SK-N-SH (cell line): Measurements from ENCODE around the gene UBE2L6. TPM values are rescaled to one million over a fixed set of nuclear protein-coding genes. Genes with fewer than 3 reads are reported as not detected.
"Not testable (repeated sequence)": the region's sequence is repeated elsewhere in the genome, so short reads cannot be mapped to it uniquely, and the experiment has no call there.

ENCODE experiments used
- CTCF ChIA-PET: fragments of 300-600, 350-600 bp; formaldehyde crosslinking; extraction: SDS; loops from one replicate; lab custom pipeline; 2021; lab: Yijun Ruan, JAX
- POLR2A ChIA-PET: fragments of 350-600 bp; sonication (Branson Sonifier 250); formaldehyde crosslinking; extraction: SDS; loops from one replicate; lab custom pipeline; 2020; ENCODE audit warnings: antibody characterized with exemption, inconsistent platforms; lab: Yijun Ruan, JAX
- DNase-seq: peaks from one replicate; pipeline ENCODE4 v3.0.0; 2012
- H2AFZ ChIP-seq: fragments of 200-600 bp; sonication (generic); 2 replicates; pipeline ENCODE4 v1.8.1; 2016; ENCODE audit warnings: antibody characterized with exemption, mild to moderate bottlenecking, low read depth
- H3F3A ChIP-seq: fragments of 200-600 bp; sonication (generic); replicated peaks from 2 replicates; pipeline ENCODE3; 2016; ENCODE audit warnings: antibody characterized with exemption, mild to moderate bottlenecking; ENCODE audit not compliant: insufficient read depth
- H3K27ac ChIP-seq, 2 experiments: fragments of 200-500 bp in 1 of 2; fragments of 200-600 bp in 1 of 2; sonication (Bioruptor generic) in 1 of 2; sonication (generic), shearing (Covaris generic) in 1 of 2; 2 replicates each; pipeline versions ENCODE4 v1.5.1 to v1.6.1; 2014 to 2016; ENCODE audit warnings: low read depth in 2 of 2, inconsistent platforms in 1 of 2, low read length in 1 of 2, mild to moderate bottlenecking in 1 of 2, mixed read lengths in 1 of 2
- H3K27me3 ChIP-seq: fragments of 200-600 bp; sonication (generic), shearing (Covaris generic); 2 replicates; pipeline ENCODE4 v1.6.1; 2016; ENCODE audit warnings: mixed run types; ENCODE audit not compliant: insufficient read depth
- H3K36me3 ChIP-seq, 2 experiments: fragments of 200-500 bp in 1 of 2; fragments of 200-600 bp in 1 of 2; sonication (Bioruptor generic) in 1 of 2; sonication (generic) in 1 of 2; replicated peaks in 1 of 2; 2 replicates each; pipeline versions ENCODE3 to v1.5.1; 2014 to 2016; ENCODE audit warnings: low read length in 1 of 2, mild to moderate bottlenecking in 1 of 2; ENCODE audit not compliant: insufficient read depth in 2 of 2, control insufficient read depth in 1 of 2
- H3K4me1 ChIP-seq, 2 experiments: fragments of 200-500 bp in 1 of 2; fragments of 200-600 bp in 1 of 2; sonication (Bioruptor generic) in 1 of 2; sonication (generic), shearing (Covaris generic) in 1 of 2; 2 replicates each; pipeline versions ENCODE4 v1.5.1 to v1.6.1; 2014 to 2016; ENCODE audit warnings: low read depth in 1 of 2, low read length in 1 of 2, mixed run types in 1 of 2; ENCODE audit not compliant: insufficient read depth in 2 of 2, control insufficient read depth in 1 of 2
- H3K4me2 ChIP-seq: fragments of 200-600 bp; sonication (generic), shearing (Covaris generic); 2 replicates; pipeline ENCODE4 v1.6.1; 2017; ENCODE audit warnings: mixed run types
- H3K4me3 ChIP-seq, 2 experiments: fragments of 200-500 bp in 1 of 2; fragments of 200-600 bp in 1 of 2; sonication (Bioruptor generic) in 1 of 2; sonication (generic), shearing (Covaris generic) in 1 of 2; 2 replicates each; pipeline versions ENCODE4 v1.5.1 to v1.8.1; 2014 to 2016; ENCODE audit warnings: low read depth in 2 of 2, inconsistent platforms in 1 of 2, low read length in 1 of 2, mild to moderate bottlenecking in 1 of 2, mixed read lengths in 1 of 2, moderate library complexity in 1 of 2
- H3K79me2 ChIP-seq: fragments of 200-600 bp; sonication (generic); 2 replicates; pipeline ENCODE4 v1.8.1; 2017; ENCODE audit warnings: mild to moderate bottlenecking; ENCODE audit not compliant: insufficient read depth
- H3K9ac ChIP-seq: fragments of 200-600 bp; sonication (generic); 2 replicates; pipeline ENCODE4 v1.6.1; 2017; ENCODE audit warnings: mixed run types
- H3K9me2 ChIP-seq: fragments of 200-600 bp; sonication (generic); 2 replicates; pipeline ENCODE4 v1.6.1; 2017; ENCODE audit warnings: mixed run types
- H3K9me3 ChIP-seq: fragments of 200-600 bp; sonication (generic); 2 replicates; pipeline ENCODE4 v1.6.1; 2017; ENCODE audit warnings: mixed run types, mild to moderate bottlenecking, moderate library complexity
- H4K20me1 ChIP-seq: fragments of 200-600 bp; sonication (generic); 2 replicates; pipeline ENCODE4 v1.6.1; 2017; ENCODE audit warnings: mild to moderate bottlenecking, mixed run types; ENCODE audit not compliant: insufficient read depth
- CHD2 ChIP-seq: fragments of 150-350 bp; IDR thresholded peaks from 2 replicates; pipeline ENCODE4 v1.6.1; 2018; ENCODE audit warnings: low read length; ENCODE audit not compliant: partially characterized antibody
- ELF1 ChIP-seq: IDR thresholded peaks from 2 replicates; pipeline ENCODE4 v1.4.0; 2012
- GATA2 ChIP-seq: sonication (generic); formaldehyde crosslinking; IDR thresholded peaks from 2 replicates; pipeline ENCODE4 v1.5.0; 2020; ENCODE audit warnings: mild to moderate bottlenecking, missing genetic modification reagents
- PBX3 ChIP-seq: IDR thresholded peaks from 2 replicates; pipeline ENCODE4; 2012
- RFX5 ChIP-seq: IDR thresholded peaks from 2 replicates; pipeline ENCODE4 v1.6.1; 2012; ENCODE audit warnings: mild to moderate bottlenecking, improper control_type of control experiment, low read length
- TCF12 ChIP-seq: IDR thresholded peaks from 2 replicates; pipeline ENCODE4 v1.4.0; 2012
- TEAD4 ChIP-seq: IDR thresholded peaks from 2 replicates; pipeline ENCODE4 v1.4.0; 2012; ENCODE audit warnings: mild to moderate bottlenecking, borderline replicate concordance; ENCODE audit not compliant: insufficient read depth
- YY1 ChIP-seq: IDR thresholded peaks from 2 replicates; pipeline ENCODE4 v1.4.0; 2012; ENCODE audit warnings: low read depth, mild to moderate bottlenecking
- WGBS: methylation state at CpG from one replicate; pipeline ENCODE4 v1.1.6; 2017; ENCODE audit warnings: low lambda C conversion rate; 5-methylcytosine and 5-hydroxymethylcytosine counted together
- polyA plus RNA-seq, 3 experiments: library from polyadenylated mRNA; depleted of rRNA; stranded (reverse); fragments of >200 nt; gene quantifications; 2 replicates each; pipeline ENCODE4 v1.2.3, GENCODE V29; 2012
- TF ChIP-seq, protein P1 (sequence below): IDR thresholded peaks from 2 replicates; pipeline ENCODE4 v1.6.1; 2012; ENCODE audit warnings: mild to moderate bottlenecking, low read depth, low read length, moderate library complexity
- TF ChIP-seq, protein P2 (sequence below): IDR thresholded peaks from 2 replicates; pipeline ENCODE4 v1.4.0; 2012; ENCODE audit warnings: low read depth
- TF ChIP-seq, protein P3 (sequence below): fragments of 150-350 bp; IDR thresholded peaks from 2 replicates; pipeline ENCODE4 v1.6.1; 2017; ENCODE audit warnings: antibody characterized with exemption, low read length, low read depth, borderline replicate concordance

UBE2L6 gene
- polyA plus RNA-seq, 1 of the 3 experiments (the other 2 are of a cell fraction): 77.0 TPM

DNA sequence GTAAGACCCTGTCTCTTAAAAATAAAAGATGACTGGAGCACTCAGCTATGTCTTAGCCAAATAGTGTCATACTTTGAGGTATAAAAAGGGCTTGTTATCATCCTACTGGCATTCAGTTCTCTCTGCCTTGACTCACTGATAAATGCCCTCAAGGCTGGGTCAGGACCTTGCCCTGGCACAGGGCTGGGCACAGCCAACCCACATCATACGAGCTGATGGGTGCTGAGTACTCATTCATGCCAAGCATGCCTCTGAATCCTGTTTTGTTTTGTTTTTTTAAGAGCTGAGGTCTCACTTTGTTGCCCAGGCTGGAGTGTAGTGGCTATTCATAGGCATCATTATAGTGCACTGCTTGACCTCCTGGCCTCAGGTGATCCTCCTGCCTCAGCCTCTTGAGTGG lies 28.1 kb downstream of the UBE2L6 start:
- no peak overlapping the region for H3K9ac ChIP-seq
- POLR2A ChIA-PET: no interaction called here
- CTCF ChIA-PET: interaction anchor here (1.0 kb wide), 1 partner anchor 13 kb away, joined by 3 read pairs; no protein-coding TSS in a partner anchor
- TF ChIP-seq YY1 (no peak), GATA2 (CRISPR knock-in tag) (no peak), PBX3 (no peak), TCF12 (no peak), ELF1 (no peak), CHD2 (no peak), RFX5 (no peak), TEAD4 (no peak)
- TF ChIP-seq, protein P1, sequence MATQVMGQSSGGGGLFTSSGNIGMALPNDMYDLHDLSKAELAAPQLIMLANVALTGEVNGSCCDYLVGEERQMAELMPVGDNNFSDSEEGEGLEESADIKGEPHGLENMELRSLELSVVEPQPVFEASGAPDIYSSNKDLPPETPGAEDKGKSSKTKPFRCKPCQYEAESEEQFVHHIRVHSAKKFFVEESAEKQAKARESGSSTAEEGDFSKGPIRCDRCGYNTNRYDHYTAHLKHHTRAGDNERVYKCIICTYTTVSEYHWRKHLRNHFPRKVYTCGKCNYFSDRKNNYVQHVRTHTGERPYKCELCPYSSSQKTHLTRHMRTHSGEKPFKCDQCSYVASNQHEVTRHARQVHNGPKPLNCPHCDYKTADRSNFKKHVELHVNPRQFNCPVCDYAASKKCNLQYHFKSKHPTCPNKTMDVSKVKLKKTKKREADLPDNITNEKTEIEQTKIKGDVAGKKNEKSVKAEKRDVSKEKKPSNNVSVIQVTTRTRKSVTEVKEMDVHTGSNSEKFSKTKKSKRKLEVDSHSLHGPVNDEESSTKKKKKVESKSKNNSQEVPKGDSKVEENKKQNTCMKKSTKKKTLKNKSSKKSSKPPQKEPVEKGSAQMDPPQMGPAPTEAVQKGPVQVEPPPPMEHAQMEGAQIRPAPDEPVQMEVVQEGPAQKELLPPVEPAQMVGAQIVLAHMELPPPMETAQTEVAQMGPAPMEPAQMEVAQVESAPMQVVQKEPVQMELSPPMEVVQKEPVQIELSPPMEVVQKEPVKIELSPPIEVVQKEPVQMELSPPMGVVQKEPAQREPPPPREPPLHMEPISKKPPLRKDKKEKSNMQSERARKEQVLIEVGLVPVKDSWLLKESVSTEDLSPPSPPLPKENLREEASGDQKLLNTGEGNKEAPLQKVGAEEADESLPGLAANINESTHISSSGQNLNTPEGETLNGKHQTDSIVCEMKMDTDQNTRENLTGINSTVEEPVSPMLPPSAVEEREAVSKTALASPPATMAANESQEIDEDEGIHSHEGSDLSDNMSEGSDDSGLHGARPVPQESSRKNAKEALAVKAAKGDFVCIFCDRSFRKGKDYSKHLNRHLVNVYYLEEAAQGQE: no peak
- TF ChIP-seq, protein P2, sequence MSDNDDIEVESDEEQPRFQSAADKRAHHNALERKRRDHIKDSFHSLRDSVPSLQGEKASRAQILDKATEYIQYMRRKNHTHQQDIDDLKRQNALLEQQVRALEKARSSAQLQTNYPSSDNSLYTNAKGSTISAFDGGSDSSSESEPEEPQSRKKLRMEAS: no peak
- no peaks in the 10 kb centered on the region for H3K36me3 ChIP-seq
- H3K9me2 ChIP-seq: no peaks in the 10 kb centered on the region
- no peak overlapping the region for H3K27ac ChIP-seq
- no peak overlapping the region for H2AFZ ChIP-seq
- no peaks in the 10 kb centered on the region for H3K9me3 ChIP-seq
- H3K4me3 ChIP-seq: no peak overlapping the region
- no peaks in the 10 kb centered on the region for H3F3A ChIP-seq
- H3K4me1 ChIP-seq: no peaks in the 10 kb centered on the region; a peak in 1 of 4 replicates
- WGBS: 40% methylated on average over 1 of the region's 1 CpG
- no peaks in the 10 kb centered on the region for H4K20me1 ChIP-seq
- H3K79me2 ChIP-seq: no peaks in the 10 kb centered on the region
- DNase-seq: no peak
- H3K4me2 ChIP-seq: no peak overlapping the region
- no peaks in the 10 kb centered on the region for H3K27me3 ChIP-seq

- Histone ChIP-seq H3K9ac (no peak within 1 kb of the TSS), H3K79me2 (no peaks in the 10 kb centered on the region), H3K4me1 (no peaks in the 10 kb centered on the region), H3K27me3 (no peaks in the 10 kb centered on the region), H3K27ac (no peak within 1 kb of the TSS), H2AFZ (no peak within 1 kb of the TSS), H3F3A (no peaks in the 10 kb centered on the region)
- CTCF ChIA-PET: interaction anchor here (1.2 to 3.0 kb wide), 3 partner anchors 10 to 107 kb away, joined by 3 to 14 read pairs (median 5); no protein-coding TSS in a partner anchor
- TF ChIP-seq, protein P3, sequence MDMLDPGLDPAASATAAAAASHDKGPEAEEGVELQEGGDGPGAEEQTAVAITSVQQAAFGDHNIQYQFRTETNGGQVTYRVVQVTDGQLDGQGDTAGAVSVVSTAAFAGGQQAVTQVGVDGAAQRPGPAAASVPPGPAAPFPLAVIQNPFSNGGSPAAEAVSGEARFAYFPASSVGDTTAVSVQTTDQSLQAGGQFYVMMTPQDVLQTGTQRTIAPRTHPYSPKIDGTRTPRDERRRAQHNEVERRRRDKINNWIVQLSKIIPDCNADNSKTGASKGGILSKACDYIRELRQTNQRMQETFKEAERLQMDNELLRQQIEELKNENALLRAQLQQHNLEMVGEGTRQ: no peak
- TF ChIP-seq, all 33 proteins: peak for 0
- POLR2A ChIA-PET: no interaction called here
- H4K20me1 ChIP-seq: no peaks in the 10 kb centered on the region
- WGBS: 68% methylated on average over 9 of the region's 14 CpGs
- H3K9me2 ChIP-seq: no peaks in the 10 kb centered on the region
- no peak within 1 kb of the TSS for H3K4me3 ChIP-seq
- no peaks in the 10 kb centered on the region for H3K36me3 ChIP-seq
- no peak for DNase-seq
- H3K4me2 ChIP-seq: no peak within 1 kb of the TSS
- H3K9me3 ChIP-seq: no peaks in the 10 kb centered on the region
These were observed 30.4 kb downstream of the UBE2L6 start, which contains the start of gene SMTNL1 for GRCh38 chr11:57536947-57537619. SMTNL1 (plus strand) TSS chr11:57537595; CDS start chr11:57542643, 5,048 bp downstream.

DNA sequence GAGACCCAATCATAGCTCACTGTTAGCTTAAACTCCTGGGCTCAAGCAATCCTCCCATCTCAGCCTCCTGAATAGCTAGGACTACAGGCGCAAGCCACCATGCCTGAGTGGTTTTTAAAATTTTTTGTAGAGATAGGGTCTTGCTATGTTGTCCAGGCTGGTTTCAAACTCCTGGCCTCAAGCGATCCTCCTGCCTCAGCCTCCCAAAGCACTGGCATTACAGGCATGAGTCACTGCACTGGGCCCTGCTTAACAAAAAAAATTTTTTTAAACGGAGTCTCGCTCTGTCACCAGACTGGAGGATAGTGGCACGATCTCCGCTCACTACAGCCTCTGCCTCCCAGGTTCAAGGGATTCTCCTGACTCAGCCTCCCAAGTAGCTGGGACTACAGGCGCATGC lies 33.0 kb downstream of the UBE2L6 start:
- H3K9me3 ChIP-seq, H3K27me3 ChIP-seq, H3F3A ChIP-seq, H3K4me1 ChIP-seq, POLR2A ChIA-PET, H3K9me2 ChIP-seq, H2AFZ ChIP-seq, H4K20me1 ChIP-seq, H3K9ac ChIP-seq, H3K36me3 ChIP-seq, H3K27ac ChIP-seq, DNase-seq, H3K4me3 ChIP-seq, H3K4me2 ChIP-seq: not testable (repeated sequence)
- 70% methylated on average over 7 of the region's 7 CpGs for WGBS
- CTCF ChIA-PET: interaction anchor here (0.9 to 14.1 kb wide), 3 partner anchors 9 to 110 kb away, joined by 3 to 517 read pairs (median 8); no protein-coding TSS in a partner anchor
- peaks cover 12% of the 10 kb centered on the region for H3K79me2 ChIP-seq
